Right lobe of liver (tissue), 6 donors: ENCODE results near the gene KRTAP10-11. TPM values are rescaled to one million over a fixed set of nuclear protein-coding genes. Genes with fewer than 3 reads are reported as not detected.
"Not testable (repeated sequence)": the region's sequence is repeated elsewhere in the genome, so short reads cannot be mapped to it uniquely, and the experiment has no call there.

Experiments
- ATAC-seq, 4 donors: fragments of 200-7000 bp; cut with Tn5 transposase; one replicate each; pipeline ENCODE4 v1.9.1; 2020; ENCODE audit warnings: mild to moderate bottlenecking in 4 of 4, moderate library complexity in 4 of 4
- DNase-seq, 3 donors: peaks; one replicate each; pipeline ENCODE4 v3.0.0-alpha.2; 2020
- H3K27ac ChIP-seq, 3 donors: fragments of 200-600 bp; one replicate each; pipeline ENCODE4 v1.8.0; 2022
- H3K27me3 ChIP-seq, 2 donors: fragments of 200-600 bp; one replicate each; pipeline ENCODE4 v1.8.0; 2022
- H3K36me3 ChIP-seq, 4 donors: fragments of 200-600 bp; sonication (generic) in 1 of 4; one replicate each; pipeline versions ENCODE4 v1.5.1 to v1.8.0; 2017 to 2022; ENCODE audit warnings: control low read depth in 1 of 4
- H3K4me1 ChIP-seq, 4 donors: fragments of 200-600 bp; sonication (generic) in 1 of 4; one replicate each; pipeline versions ENCODE4 v1.5.1 to v1.8.0; 2017 to 2022; ENCODE audit warnings: control low read depth in 1 of 4
- H3K4me3 ChIP-seq, 3 donors: fragments of 200-600 bp; one replicate each; pipeline ENCODE4 v1.8.0; 2022
- H3K9me3 ChIP-seq, 4 donors: fragments of 200-600 bp; sonication (generic) in 1 of 4; one replicate each; pipeline versions ENCODE4 v1.5.1 to v1.8.0; 2017 to 2022; ENCODE audit warnings: control low read depth in 1 of 4
- CTCF ChIP-seq, 4 donors: fragments of 200-600 bp in 3 of 4; fragments of 450-650 bp in 1 of 4; IDR thresholded peaks; one replicate each; pipeline versions ENCODE4 v1.5.1 to v1.8.0; 2016 to 2022; ENCODE audit warnings: antibody characterized with exemption in 4 of 4, mild to moderate bottlenecking in 2 of 4
- POLR2A ChIP-seq: fragments of 450-650 bp; IDR thresholded peaks from one replicate; pipeline ENCODE4 v1.6.1; 2017; ENCODE audit warnings: antibody characterized with exemption, mild to moderate bottlenecking
- WGBS: methylation state at CpG from one replicate; pipeline ENCODE4 v1.1.6; 2018; ENCODE audit warnings: low coverage, low lambda C conversion rate; ENCODE audit not compliant: insufficient coverage; ENCODE audit errors: missing lambda C conversion rate; 5-methylcytosine and 5-hydroxymethylcytosine counted together
- intact Hi-C, 2 donors: fragments of 100-400 bp; cut with DNase I; formaldehyde crosslinking; loops; one replicate each; pipeline versions ENCODE4 v1.11.2 to v1.14.1; 2022
- total RNA-seq, 6 experiments: library from RNA; depleted of rRNA in 2 of 6; stranded (reverse); fragments of >200 nt in 2 of 6; fragmentation: NEBNext Ultra II Directional in 3 of 6; extraction: Animal tissue kit (Norgen Biotek cat#: 25700) in 3 of 6; gene quantifications; one replicate each; pipeline versions ENCODE4 v1.1.0 to v1.2.4, GENCODE V29; 2016 to 2023
- donor health status: DM: no; HTN: yes; CAD: no.
- donor health status: DM: no; HTN: no; CAD: no.
- donor health status: DM: no; HTN: no; CAD: no.
- donor health status: DM: no; HTN: yes; CAD: no.
- donor health status: DM: no; HTN: yes; CAD: no.

Gene KRTAP10-11
- total RNA-seq, 6 experiments from 2014 or later = not detected

- H3K9me3 ChIP-seq = peaks cover 0 to 7% (median 0%) of the 10 kb centered on the region in 4 donors
- no peaks in the 10 kb centered on the region for H3K27me3 ChIP-seq
- ATAC-seq (no peak), DNase-seq (no peak)
- no peak overlapping the region for H3K4me3 ChIP-seq
- no peak for TF ChIP-seq POLR2A
- TF ChIP-seq CTCF (IDR thresholded peaks at IDR 0.05) = no peak
- H3K27ac ChIP-seq = no peak overlapping the region
- no peaks in the 10 kb centered on the region for H3K4me1 ChIP-seq
- intact Hi-C loops = no loop called here
- WGBS = 63% methylated on average over 2 of the region's 2 CpGs
- no peaks in the 10 kb centered on the region for H3K36me3 ChIP-seq
Measured at GRCh38 chr21:44630440-44630839, 15.8 kb upstream of the KRTAP10-11 start.

- ATAC-seq = no peak
- Histone ChIP-seq H3K9me3 (peaks cover 0 to 7% (median 0%) of the 10 kb centered on the region in 4 donors), H3K27me3 (no peaks in the 10 kb centered on the region), H3K4me3 (no peak overlapping the region), H3K27ac (no peak overlapping the region), H3K36me3 (no peaks in the 10 kb centered on the region), H3K4me1 (no peaks in the 10 kb centered on the region)
- TF ChIP-seq POLR2A (no peak), CTCF (IDR thresholded peaks at IDR 0.05) (no peak)
- 50% methylated on average over 1 of the region's 1 CpG for WGBS
- intact Hi-C loops = no loop called here
- DNase-seq = no peak
Measured at GRCh38 chr21:44632067-44632466, 14.1 kb upstream of the KRTAP10-11 start.

DNA sequence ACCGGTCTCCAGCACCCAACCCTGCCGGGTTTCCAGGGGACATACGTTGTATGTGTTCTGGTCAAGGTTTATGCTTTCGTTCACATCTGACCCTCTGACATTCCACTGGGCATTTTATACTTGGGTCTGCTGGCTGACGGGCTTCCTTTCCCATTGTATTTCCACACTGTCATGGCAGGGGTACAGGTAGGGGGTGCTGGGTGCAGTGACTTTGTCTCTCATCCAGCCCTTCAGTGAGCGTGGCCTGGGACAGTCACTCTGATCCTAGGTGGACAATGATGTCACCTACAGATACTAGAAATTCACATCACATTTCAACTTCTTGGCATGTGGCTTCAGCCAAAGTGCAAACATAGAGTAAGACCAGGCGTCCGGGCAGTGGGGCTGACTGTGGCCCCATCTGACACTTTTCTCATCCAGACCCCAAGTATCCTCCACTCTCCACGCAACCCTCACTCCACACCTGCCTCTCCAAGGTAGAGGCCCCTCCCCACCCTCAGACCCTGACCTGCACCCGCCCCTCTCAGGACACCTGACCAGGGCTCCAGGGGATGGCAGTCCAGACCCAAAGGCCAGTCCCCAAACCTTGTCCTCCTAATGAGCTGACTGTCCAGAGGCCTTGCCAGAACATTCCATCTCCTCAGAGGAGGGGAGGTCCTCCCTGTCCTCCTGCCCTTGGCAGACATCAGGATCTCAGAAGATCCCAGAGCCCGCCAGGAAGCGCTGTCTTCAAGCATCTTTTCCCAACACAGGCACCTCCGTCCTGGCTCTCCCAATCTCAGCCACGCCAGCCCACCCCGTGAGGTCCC, 9.8 kb upstream of the KRTAP10-11 start:
- H3K36me3 ChIP-seq = no peaks in the 10 kb centered on the region
- peaks cover 0 to 4% (median 0%) of the 10 kb centered on the region in 4 donors for H3K9me3 ChIP-seq
- no peak overlapping the region for H3K4me3 ChIP-seq
- ATAC-seq (peak in 1 of 4 donors; percentile 27), DNase-seq (no peak)
- TF ChIP-seq CTCF (IDR thresholded peaks at IDR 0.05) = no peak
- no peak for TF ChIP-seq POLR2A
- no peaks in the 10 kb centered on the region for H3K4me1 ChIP-seq
- WGBS = 72% methylated on average over 11 of the region's 15 CpGs
- no peak overlapping the region for H3K27ac ChIP-seq
- no peaks in the 10 kb centered on the region for H3K27me3 ChIP-seq
- intact Hi-C loops = no loop called here

DNA sequence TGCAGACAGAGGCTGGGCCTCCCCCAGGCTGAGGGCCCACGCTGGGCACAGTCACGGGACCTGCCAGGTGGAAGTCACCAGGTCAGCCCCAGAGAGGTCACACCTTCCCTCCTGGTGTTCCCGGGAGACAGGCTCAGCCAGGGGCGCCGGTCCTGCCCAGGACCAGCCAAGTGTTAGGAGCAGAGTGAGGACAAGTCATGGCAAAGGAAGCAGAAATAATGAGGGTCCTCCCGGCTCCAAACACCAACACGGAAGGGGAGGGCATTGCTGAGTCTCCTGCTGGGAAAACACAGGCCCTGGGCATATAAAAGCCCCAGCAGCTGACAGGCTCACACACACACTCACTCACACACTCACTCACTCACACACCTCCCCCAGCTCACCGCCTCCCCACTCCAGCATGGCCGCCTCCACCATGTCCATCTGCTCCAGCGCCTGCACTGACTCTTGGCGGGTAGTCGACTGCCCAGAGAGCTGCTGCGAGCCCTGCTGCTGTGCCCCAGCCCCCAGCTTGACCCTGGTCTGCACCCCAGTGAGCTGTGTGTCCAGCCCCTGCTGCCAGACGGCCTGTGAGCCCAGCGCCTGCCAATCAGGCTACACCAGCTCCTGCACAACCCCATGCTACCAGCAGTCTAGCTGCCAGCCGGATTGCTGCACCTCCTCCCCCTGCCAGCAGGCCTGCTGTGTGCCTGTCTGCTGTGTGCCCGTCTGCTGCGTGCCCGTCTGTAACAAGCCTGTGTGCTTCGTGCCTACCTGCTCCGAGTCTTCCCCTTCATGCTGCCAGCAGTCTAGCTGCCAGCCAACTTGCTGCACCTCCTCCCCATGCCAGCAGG, 9.0 kb upstream of the KRTAP10-11 start, which contains the start of gene KRTAP10-10:
Gene KRTAP10-10, plus strand, starts transcription at position 339 of the 833 bp plus-strand sequence. Its CDS starts 62 bp downstream, at position 401.
- intact Hi-C loops = no loop called here
- Histone ChIP-seq H3K4me1 (no peaks in the 10 kb centered on the region), H3K27me3 (no peaks in the 10 kb centered on the region), H3K4me3 (no peak within 1 kb of the TSS), H3K9me3 (peaks cover 0 to 4% (median 0%) of the 10 kb centered on the region in 4 donors), H3K27ac (no peak within 1 kb of the TSS), H3K36me3 (no peaks in the 10 kb centered on the region)
- WGBS = 57% methylated on average over 9 of the region's 21 CpGs
- TF ChIP-seq POLR2A = no peak
- no peak for TF ChIP-seq CTCF (IDR thresholded peaks at IDR 0.05)
- DNase-seq (no peak), ATAC-seq (peak in 1 of 4 donors; percentile 18)

- H3K4me1 ChIP-seq, intact Hi-C loops, H3K36me3 ChIP-seq, H3K27ac ChIP-seq, ATAC-seq, H3K27me3 ChIP-seq, H3K9me3 ChIP-seq, H3K4me3 ChIP-seq, DNase-seq: not testable (repeated sequence)
- 33% methylated on average over 9 of the region's 12 CpGs for WGBS
Measured at GRCh38 chr21:44637851-44638348, 8.3 kb upstream of the KRTAP10-11 start.

DNA sequence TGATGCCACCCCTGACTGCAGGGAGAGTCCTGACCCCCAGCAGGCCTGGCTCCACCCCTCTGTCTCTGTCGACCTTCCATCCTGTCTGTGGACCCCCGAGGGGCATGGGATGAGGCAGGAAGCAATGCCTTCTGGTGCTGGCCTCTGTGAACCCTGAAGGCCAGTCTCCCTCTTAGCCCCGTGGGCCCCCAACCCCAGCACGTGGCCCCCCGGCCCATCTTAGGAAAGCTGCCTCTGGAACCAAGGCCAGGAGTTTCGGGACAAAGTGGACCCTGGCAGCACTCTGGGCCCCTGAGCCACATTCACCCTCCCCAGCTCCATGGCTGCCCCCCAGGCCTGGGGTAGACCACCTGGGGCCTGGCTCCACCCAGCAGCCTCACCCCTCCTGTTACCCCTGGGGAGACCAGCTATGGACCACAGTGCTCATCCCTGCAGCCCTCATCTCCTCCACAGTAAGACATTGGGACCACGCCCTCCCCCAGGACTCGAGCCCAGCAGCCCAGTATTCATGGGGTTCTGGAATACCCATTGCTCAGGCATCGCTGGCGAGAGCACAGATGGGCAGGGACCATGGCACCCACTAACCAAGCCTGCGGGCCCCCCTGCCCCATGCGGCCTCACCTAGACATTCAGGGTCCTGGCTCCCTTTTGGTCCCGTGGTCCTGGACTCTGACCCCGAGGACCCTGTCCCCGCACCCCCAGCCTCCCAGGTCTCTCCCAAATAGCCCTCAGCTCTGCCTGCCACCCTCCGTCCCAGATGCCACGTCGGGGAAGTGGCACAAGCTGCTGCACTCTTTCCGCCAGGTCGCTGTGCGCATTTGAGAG, 7.5 kb upstream of the KRTAP10-11 start:
- intact Hi-C loops, H3K9me3 ChIP-seq, H3K36me3 ChIP-seq, H3K27ac ChIP-seq, H3K4me3 ChIP-seq, H3K4me1 ChIP-seq, H3K27me3 ChIP-seq, DNase-seq: not testable (repeated sequence)
- 65% methylated on average over 9 of the region's 21 CpGs for WGBS
- ATAC-seq = peak in 1 of 4 donors; percentile 10
